Left ventricle myocardium superior (tissue), 1 donor: ENCODE measurements around the gene IPCEF1. TPM values are rescaled to one million over a fixed set of nuclear protein-coding genes. Genes with fewer than 3 reads are reported as not detected.
"Not testable (repeated sequence)": the region's sequence is repeated elsewhere in the genome, so short reads cannot be mapped to it uniquely, and the experiment has no call there.

Experiments
- ATAC-seq: fragments of 200-7000 bp; cut with Tn5 transposase; one replicate; pipeline ENCODE4 v1.9.1; 2020; ENCODE audit warnings: mild to moderate bottlenecking, moderate library complexity
- DNase-seq: peaks from one replicate; pipeline ENCODE4 v3.0.0-alpha.2; 2020
- intact Hi-C: fragments of 100-400 bp; cut with micrococcal nuclease; formaldehyde crosslinking; loops from one replicate; pipeline ENCODE4 v1.11.0; 2022
- total RNA-seq: library from RNA; stranded (reverse); fragmentation: NEBNext Ultra II Directional; extraction: Animal tissue kit (Norgen Biotek cat#: 25700); gene quantifications from one replicate; pipeline ENCODE4 v1.2.1, GENCODE V29; 2021
- donor health status: DM: no; HTN: yes; CAD: no; lungs with severe emphysema.

Gene IPCEF1
- total RNA-seq, 1 donor from 2014 or later: 1.7 TPM

DNA sequence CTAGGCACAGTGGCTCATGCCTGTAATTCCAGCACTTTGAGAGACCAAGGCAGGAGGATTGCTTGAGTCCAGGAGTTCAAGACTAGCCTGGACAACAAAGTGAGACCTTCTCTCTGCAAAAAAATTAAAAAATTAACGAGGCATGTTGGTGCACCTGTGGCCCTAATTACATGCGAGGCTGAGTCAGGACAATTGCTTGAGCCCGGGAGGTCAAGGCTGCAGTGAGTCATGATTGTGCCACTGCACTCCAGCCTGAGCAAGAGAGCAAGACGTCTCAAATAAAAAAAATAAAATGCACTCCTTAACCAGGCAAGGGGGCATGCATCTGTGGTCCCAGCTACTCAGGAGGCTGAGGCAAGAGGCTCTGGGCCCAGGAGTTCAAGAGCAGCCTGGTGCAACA, 53.0 kb downstream of the IPCEF1 start:
- intact Hi-C loops, ATAC-seq, DNase-seq: not testable (repeated sequence)

DNA sequence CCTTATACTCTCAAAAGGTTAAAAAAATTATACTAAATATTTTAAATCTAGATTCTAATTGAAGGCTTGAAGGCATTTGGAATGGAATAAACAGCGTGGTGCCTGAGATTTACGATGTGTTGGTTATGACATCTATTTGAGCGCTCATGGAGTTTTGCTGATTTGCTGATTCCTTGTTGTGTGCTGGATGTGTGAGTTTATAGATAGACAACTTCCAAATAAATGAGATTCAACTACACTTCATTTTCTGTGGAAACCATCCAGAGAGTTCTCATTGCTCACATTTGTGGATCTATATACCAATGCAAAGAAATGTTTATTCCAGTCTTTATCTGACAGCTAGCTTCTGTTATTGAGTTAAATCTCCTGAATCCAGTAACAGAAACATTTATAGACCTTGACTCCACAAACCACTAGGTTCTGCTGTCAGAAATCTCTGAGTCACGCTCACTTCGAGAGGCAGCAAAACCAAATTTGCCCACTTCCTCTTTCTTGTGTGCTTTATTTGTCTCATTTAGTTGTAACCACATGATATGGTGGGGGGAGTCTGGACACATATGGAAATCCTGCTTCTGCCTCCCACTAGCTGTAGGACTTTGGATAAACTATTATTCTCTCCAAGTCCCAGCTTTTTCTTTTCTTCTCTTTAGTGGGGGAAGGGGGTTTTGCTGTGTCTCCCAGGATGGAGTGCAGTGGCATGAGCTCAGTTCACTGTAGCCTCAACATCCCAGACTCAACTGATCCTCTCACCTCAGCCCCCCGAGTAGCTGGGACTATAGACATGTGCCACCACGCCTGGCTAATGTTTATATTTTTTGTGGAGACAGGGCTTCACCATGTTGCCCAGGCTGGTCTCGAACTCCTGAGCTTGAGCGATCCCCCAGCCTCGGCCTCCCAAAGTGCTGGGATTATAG, 54.5 kb downstream of the IPCEF1 start:
- ATAC-seq (no peak), DNase-seq (no peak)
- intact Hi-C loops: no loop called here

- intact Hi-C loops: no loop called here
- peak; percentile 49 for ATAC-seq
- DNase-seq: no peak
Observed at GRCh38 chr6:154301086-154301625, 55.4 kb downstream of the IPCEF1 start.

- intact Hi-C loops: no loop called here
- ATAC-seq (no peak), DNase-seq (no peak)
Observed at GRCh38 chr6:154298297-154298696, 58.3 kb downstream of the IPCEF1 start.

- intact Hi-C loops: no loop called here
- DNase-seq (no peak), ATAC-seq (peak; percentile 93)
Observed at GRCh38 chr6:154297721-154298120, 58.9 kb downstream of the IPCEF1 start.

DNA sequence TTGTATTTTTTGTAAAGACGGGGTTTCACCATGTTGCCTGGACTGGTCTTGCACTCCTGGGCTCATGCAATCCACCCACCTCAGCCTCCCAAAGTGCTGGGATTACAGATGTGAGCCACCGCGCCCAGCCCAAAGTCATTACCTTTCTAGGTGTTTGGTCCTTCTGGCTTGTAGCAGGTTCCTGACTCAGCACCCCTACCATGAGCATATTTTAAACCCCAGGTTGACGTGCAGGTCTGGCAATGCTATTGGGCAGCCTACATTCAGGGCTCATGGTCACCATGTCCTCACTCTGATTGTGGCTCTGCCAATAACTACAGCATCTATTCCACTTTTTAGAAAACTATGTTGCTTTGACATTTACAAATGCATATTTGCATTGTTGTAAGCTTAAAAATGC, 59.4 kb downstream of the IPCEF1 start:
- no peak for DNase-seq
- intact Hi-C loops: no loop called here
- ATAC-seq: no peak

DNA sequence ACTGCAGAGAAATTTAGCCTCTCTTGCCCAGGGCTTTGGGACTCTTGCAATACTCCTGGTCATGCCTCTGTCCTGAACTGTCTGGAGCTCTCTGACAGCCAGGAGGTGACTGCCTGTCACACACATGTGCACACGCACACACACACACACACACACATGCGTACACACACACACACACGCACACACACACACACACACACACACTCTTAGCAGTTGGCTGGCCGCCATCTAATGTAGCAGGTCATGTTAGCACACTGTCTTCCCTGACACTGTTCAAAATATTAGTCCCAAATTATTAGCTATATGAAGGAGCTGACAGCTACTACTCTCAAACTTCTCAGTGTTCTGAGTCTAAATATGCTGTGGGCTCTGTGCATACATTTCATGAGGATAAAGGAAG, 60.9 kb downstream of the IPCEF1 start:
- DNase-seq (peak; percentile 37), ATAC-seq (no peak)
- intact Hi-C loops: no loop called here

GRCh38 chr6:154292855-154293519, 63.6 kb downstream of the IPCEF1 start:
- intact Hi-C loops: no loop called here
- DNase-seq (no peak), ATAC-seq (no peak)

DNA sequence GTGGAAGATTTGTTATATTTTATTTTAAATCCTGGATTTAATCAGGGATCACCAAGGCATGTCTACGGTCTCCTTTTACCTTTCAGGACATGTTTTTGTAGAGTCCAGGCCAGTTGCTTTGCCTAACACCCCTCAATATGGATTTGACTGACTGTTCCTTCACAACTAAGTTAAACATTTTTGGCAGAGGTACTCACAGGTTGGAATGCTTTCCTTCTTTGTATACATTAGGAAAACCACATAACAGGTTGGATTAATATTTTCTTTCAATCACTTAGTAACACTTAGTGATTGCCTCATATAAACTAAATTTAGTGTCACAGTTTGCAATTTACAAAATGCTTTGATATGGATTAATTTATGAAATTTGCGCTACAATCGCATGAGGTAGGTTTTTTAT, 64.5 kb downstream of the IPCEF1 start:
- intact Hi-C loops: no loop called here
- ATAC-seq (no peak), DNase-seq (no peak)

GRCh38 chr6:154289818-154290508, 66.6 kb downstream of the IPCEF1 start:
- ATAC-seq (no peak), DNase-seq (no peak)
- intact Hi-C loops: no loop called here

DNA sequence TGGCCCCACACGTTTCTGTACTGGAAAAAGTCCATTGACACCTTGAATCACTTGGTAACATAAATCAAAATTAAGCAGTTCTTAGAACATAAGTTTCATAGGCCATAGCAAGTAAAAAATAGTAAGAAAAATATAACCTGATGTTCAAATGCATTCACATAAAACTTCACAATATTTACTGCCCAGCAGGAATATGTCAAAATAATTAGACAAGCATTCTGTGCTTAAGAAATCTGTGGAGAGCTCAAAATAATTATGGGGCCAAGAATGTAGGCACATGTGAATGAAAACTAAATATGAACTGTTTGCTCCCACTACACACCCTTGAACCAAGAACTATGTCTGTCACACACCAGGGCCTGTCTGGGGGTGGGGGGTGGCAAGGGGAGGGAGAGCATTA, 70.8 kb downstream of the IPCEF1 start:
- ATAC-seq (no peak), DNase-seq (no peak)
- intact Hi-C loops: no loop called here

- no peak for ATAC-seq
- DNase-seq: no peak
- intact Hi-C loops: no loop called here
Observed at GRCh38 chr6:154284313-154284853, 72.2 kb downstream of the IPCEF1 start.

DNA sequence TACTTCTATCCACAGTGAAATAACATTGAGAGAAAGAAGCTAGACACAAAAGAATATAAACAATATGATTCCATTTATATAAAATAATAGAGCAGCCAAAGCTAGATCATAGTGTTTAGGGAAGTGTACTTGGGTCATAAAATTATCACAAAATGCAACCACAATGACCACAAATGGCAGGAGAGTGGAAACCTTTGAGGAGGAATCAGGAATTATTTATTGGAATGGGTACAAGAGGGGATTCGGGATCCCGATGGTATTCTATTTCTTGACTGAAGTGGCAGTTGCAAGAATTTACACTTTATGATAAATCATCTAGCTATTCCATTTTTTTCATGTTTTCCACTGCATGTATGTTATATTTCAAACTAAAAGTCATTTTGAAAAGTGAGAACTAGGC, 76.1 kb downstream of the IPCEF1 start:
- no peak for DNase-seq
- no peak for ATAC-seq
- intact Hi-C loops: no loop called here

GRCh38 chr6:154277629-154278017, 79.0 kb downstream of the IPCEF1 start:
- intact Hi-C loops: loop anchor here (5.0 kb wide), 1 partner anchor 120 kb away; no protein-coding TSS in a partner anchor
- DNase-seq (no peak), ATAC-seq (no peak)

DNA sequence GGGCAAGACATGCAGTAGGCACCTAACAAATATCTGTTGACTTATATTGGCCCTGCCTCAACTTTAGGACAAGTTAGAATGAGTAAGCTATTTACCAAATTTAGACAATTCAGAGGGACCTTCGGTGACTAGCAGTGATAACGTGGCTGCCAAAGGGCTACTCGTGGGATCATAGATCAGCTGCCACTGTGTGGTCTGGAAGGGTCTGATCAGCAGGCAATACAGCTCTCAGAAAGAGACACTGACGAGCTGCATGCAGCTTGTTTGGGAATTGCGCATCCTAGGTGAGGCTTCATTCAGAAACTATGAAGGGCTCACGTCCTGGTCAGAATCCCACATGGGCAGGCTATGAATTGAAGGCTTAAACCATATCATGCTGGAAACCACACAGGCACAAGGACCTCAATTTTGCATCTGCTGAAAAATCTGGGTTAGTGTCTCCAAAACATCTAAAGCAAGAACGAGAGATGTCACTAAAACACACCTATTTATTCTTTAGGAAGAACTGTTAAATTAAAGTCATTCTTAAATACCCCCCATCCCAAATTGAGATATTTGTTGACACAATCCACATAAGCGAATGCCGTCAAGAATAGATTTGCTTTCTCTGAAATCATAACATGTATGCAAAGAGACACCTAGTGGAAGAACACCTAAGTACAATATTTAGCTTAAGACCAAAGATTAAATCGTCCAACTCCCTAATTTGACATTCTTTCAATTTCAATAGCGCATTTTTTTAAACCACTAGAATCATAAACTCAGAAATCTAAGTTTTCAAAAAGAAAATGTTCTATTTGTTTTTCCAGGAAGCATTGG, 79.6 kb downstream of the IPCEF1 start:
- intact Hi-C loops: loop anchor here (5.0 kb wide), 1 partner anchor 120 kb away; no protein-coding TSS in a partner anchor
- DNase-seq (no peak), ATAC-seq (peak; percentile 53)

- DNase-seq (no peak), ATAC-seq (no peak)
- intact Hi-C loops: no loop called here
Observed at GRCh38 chr6:154274168-154274567, 82.4 kb downstream of the IPCEF1 start.

DNA sequence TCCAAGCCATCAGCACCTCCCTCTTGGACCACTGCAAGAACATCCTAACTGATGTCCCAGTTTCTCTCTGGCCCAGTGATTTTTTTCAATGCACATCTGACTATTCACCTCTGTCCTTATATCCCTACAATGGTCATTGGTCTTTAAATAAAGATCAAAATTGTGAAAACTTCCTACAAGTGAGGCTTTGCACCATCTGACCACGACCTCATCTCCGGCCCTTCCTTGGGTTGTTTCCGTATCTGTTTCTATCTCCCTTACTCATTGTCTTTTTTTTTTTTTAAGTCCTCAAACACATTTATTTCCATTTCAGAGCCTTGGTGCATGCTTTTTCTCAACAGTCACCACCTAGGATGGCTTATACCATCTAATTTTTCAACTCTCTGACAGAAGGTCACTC, 88.1 kb downstream of the IPCEF1 start:
- intact Hi-C loops: no loop called here
- DNase-seq (no peak), ATAC-seq (no peak)

GRCh38 chr6:154267508-154268106, 89.0 kb downstream of the IPCEF1 start:
- ATAC-seq (no peak), DNase-seq (no peak)
- intact Hi-C loops: no loop called here
